ENCODE data around the gene DPPA2. TPM values are rescaled to one million over a fixed set of nuclear protein-coding genes. Genes with fewer than 3 reads are reported as not detected.
"Not testable (repeated sequence)": the region's sequence is repeated elsewhere in the genome, so short reads cannot be mapped to it uniquely, and the experiment has no call there.

Gene DPPA2
- total RNA-seq, result not detected

GRCh38 chr3:109316162-109316730 is at the start of gene DPPA2:
DPPA2 (minus strand) TSS chr3:109316517; CDS start chr3:109314542, 1,975 bp downstream.
- H3K4me3 Mint-ChIP-seq, result no peak within 1 kb of the TSS
- H3K27ac Mint-ChIP-seq, result no peak within 1 kb of the TSS
- ChIA-PET CTCF (no interaction called here), POLR2A (no interaction called here)
- no peaks in the 10 kb centered on the region for H3K27me3 Mint-ChIP-seq (ENCODE audit: low read depth)
- H3K36me3 Mint-ChIP-seq (ENCODE audit: low read depth), result no peaks in the 10 kb centered on the region
- H3K4me1 Mint-ChIP-seq (ENCODE audit: low read depth), result no peaks in the 10 kb centered on the region
- ATAC-seq, result no peak
- no peaks in the 10 kb centered on the region for H3K9me3 Mint-ChIP-seq (ENCODE audit: insufficient read depth)
- DNase-seq, result no peak

GRCh38 chr3:109364088-109364487 is 47.8 kb upstream of the DPPA2 start:
- H3K4me3 Mint-ChIP-seq, result no peak overlapping the region
- H3K27ac Mint-ChIP-seq, result no peak overlapping the region
- H3K4me1 Mint-ChIP-seq (ENCODE audit: low read depth), result no peaks in the 10 kb centered on the region
- CTCF ChIA-PET, result no interaction called here
- no peaks in the 10 kb centered on the region for H3K36me3 Mint-ChIP-seq (ENCODE audit: low read depth)
- POLR2A ChIA-PET, result no interaction called here
- DNase-seq (no peak), ATAC-seq (no peak)
- H3K27me3 Mint-ChIP-seq (ENCODE audit: low read depth), result no peaks in the 10 kb centered on the region
- H3K9me3 Mint-ChIP-seq (ENCODE audit: insufficient read depth), result no peaks in the 10 kb centered on the region

- ChIA-PET POLR2A (no interaction called here), CTCF (no interaction called here)
- Mint-ChIP-seq H3K36me3 (ENCODE audit: low read depth) (no peaks in the 10 kb centered on the region), H3K4me1 (ENCODE audit: low read depth) (no peaks in the 10 kb centered on the region), H3K4me3 (no peak overlapping the region), H3K9me3 (ENCODE audit: insufficient read depth) (no peaks in the 10 kb centered on the region), H3K27ac (no peak overlapping the region), H3K27me3 (ENCODE audit: low read depth) (no peaks in the 10 kb centered on the region)
- no peak for ATAC-seq
- no peak for DNase-seq
Observed at GRCh38 chr3:109363634-109364033, 47.3 kb upstream of the DPPA2 start.

- no peak for ATAC-seq
- H3K4me3 Mint-ChIP-seq, result no peak overlapping the region
- CTCF ChIA-PET, result no interaction called here
- no peaks in the 10 kb centered on the region for H3K9me3 Mint-ChIP-seq (ENCODE audit: insufficient read depth)
- no peaks in the 10 kb centered on the region for H3K36me3 Mint-ChIP-seq (ENCODE audit: low read depth)
- DNase-seq, result no peak
- H3K4me1 Mint-ChIP-seq (ENCODE audit: low read depth), result no peaks in the 10 kb centered on the region
- POLR2A ChIA-PET, result interaction anchor here (0.5 kb wide), 1 partner anchor 15 kb away, joined by 6 read pairs; no protein-coding TSS in a partner anchor
- no peak overlapping the region for H3K27ac Mint-ChIP-seq
- H3K27me3 Mint-ChIP-seq (ENCODE audit: low read depth), result no peaks in the 10 kb centered on the region
Observed at GRCh38 chr3:109362823-109363222, 46.5 kb upstream of the DPPA2 start.

GRCh38 chr3:109358809-109359208 is 42.5 kb upstream of the DPPA2 start:
- H3K27ac Mint-ChIP-seq; CTCF ChIA-PET; H3K4me1 Mint-ChIP-seq (ENCODE audit: low read depth); H3K4me3 Mint-ChIP-seq; H3K9me3 Mint-ChIP-seq (ENCODE audit: insufficient read depth); ATAC-seq; H3K36me3 Mint-ChIP-seq (ENCODE audit: low read depth); DNase-seq; H3K27me3 Mint-ChIP-seq (ENCODE audit: low read depth): not testable (repeated sequence)
- POLR2A ChIA-PET, result interaction anchor here (0.7 kb wide), 1 partner anchor 21 kb away, joined by 3 read pairs; no protein-coding TSS in a partner anchor

- DNase-seq (no peak), ATAC-seq (no peak)
- Mint-ChIP-seq H3K27ac (no peak overlapping the region), H3K27me3 (ENCODE audit: low read depth) (no peaks in the 10 kb centered on the region), H3K4me1 (ENCODE audit: low read depth) (no peaks in the 10 kb centered on the region), H3K9me3 (ENCODE audit: insufficient read depth) (no peaks in the 10 kb centered on the region), H3K36me3 (ENCODE audit: low read depth) (no peaks in the 10 kb centered on the region), H3K4me3 (no peak overlapping the region)
- ChIA-PET POLR2A (no interaction called here), CTCF (no interaction called here)
Observed at GRCh38 chr3:109356442-109357155, 40.3 kb upstream of the DPPA2 start.

- Mint-ChIP-seq H3K27ac (no peak overlapping the region), H3K36me3 (ENCODE audit: low read depth) (no peaks in the 10 kb centered on the region), H3K4me1 (ENCODE audit: low read depth) (no peaks in the 10 kb centered on the region), H3K9me3 (ENCODE audit: insufficient read depth) (no peaks in the 10 kb centered on the region), H3K27me3 (ENCODE audit: low read depth) (no peaks in the 10 kb centered on the region), H3K4me3 (no peak overlapping the region)
- ChIA-PET POLR2A (no interaction called here), CTCF (no interaction called here)
- ATAC-seq (no peak), DNase-seq (no peak)
Observed at GRCh38 chr3:109355625-109356441, 39.5 kb upstream of the DPPA2 start.

- no peaks in the 10 kb centered on the region for H3K4me1 Mint-ChIP-seq (ENCODE audit: low read depth)
- ChIA-PET CTCF (interaction anchor here (0.7 kb wide), 1 partner anchor 1139 kb away, joined by 3 read pairs; no protein-coding TSS in a partner anchor), POLR2A (no interaction called here)
- no peak overlapping the region for H3K27ac Mint-ChIP-seq
- H3K27me3 Mint-ChIP-seq (ENCODE audit: low read depth), result no peaks in the 10 kb centered on the region
- no peak for DNase-seq
- H3K36me3 Mint-ChIP-seq (ENCODE audit: low read depth), result no peaks in the 10 kb centered on the region
- H3K9me3 Mint-ChIP-seq (ENCODE audit: insufficient read depth), result no peaks in the 10 kb centered on the region
- ATAC-seq, result no peak
- no peak overlapping the region for H3K4me3 Mint-ChIP-seq
Observed at GRCh38 chr3:109353057-109353456, 36.7 kb upstream of the DPPA2 start.

GRCh38 chr3:109351231-109351630 is 34.9 kb upstream of the DPPA2 start:
- no peaks in the 10 kb centered on the region for H3K4me1 Mint-ChIP-seq (ENCODE audit: low read depth)
- no peak overlapping the region for H3K4me3 Mint-ChIP-seq
- ATAC-seq, result no peak

GRCh38 chr3:109346770-109347295 is 30.5 kb upstream of the DPPA2 start:
- H3K4me3 Mint-ChIP-seq, result no peak overlapping the region
- no peaks in the 10 kb centered on the region for H3K4me1 Mint-ChIP-seq (ENCODE audit: low read depth)
- no peaks in the 10 kb centered on the region for H3K36me3 Mint-ChIP-seq (ENCODE audit: low read depth)
- no peaks in the 10 kb centered on the region for H3K9me3 Mint-ChIP-seq (ENCODE audit: insufficient read depth)
- POLR2A ChIA-PET, result no interaction called here
- CTCF ChIA-PET, result no interaction called here
- no peak overlapping the region for H3K27ac Mint-ChIP-seq
- H3K27me3 Mint-ChIP-seq (ENCODE audit: low read depth), result no peaks in the 10 kb centered on the region
- no peak for DNase-seq
- ATAC-seq, result no peak

More at GRCh38 chr3:109351231-109351630, 34.9 kb upstream of the DPPA2 start:
- Mint-ChIP-seq H3K9me3 (ENCODE audit: insufficient read depth) (no peaks in the 10 kb centered on the region), H3K27me3 (ENCODE audit: low read depth) (no peaks in the 10 kb centered on the region), H3K36me3 (ENCODE audit: low read depth) (no peaks in the 10 kb centered on the region), H3K27ac (no peak overlapping the region)
- ChIA-PET POLR2A (no interaction called here), CTCF (no interaction called here)
- no peak for DNase-seq

- CTCF ChIA-PET, result no interaction called here
- Mint-ChIP-seq H3K27me3 (ENCODE audit: low read depth) (no peaks in the 10 kb centered on the region), H3K36me3 (ENCODE audit: low read depth) (no peaks in the 10 kb centered on the region), H3K27ac (no peak overlapping the region), H3K9me3 (ENCODE audit: insufficient read depth) (no peaks in the 10 kb centered on the region), H3K4me1 (ENCODE audit: low read depth) (no peaks in the 10 kb centered on the region), H3K4me3 (no peak overlapping the region)
- ATAC-seq (no peak), DNase-seq (no peak)
- POLR2A ChIA-PET, result no interaction called here
Observed at GRCh38 chr3:109346099-109346498, 29.8 kb upstream of the DPPA2 start.
